IMR-90 (cell line): ENCODE results near the gene MYBL2. TPM values are rescaled to one million over a fixed set of nuclear protein-coding genes. Genes with fewer than 3 reads are reported as not detected.

ENCODE experiments used
- ATAC-seq: fragments of 200-7000 bp; cut with Tn5 transposase; 2 replicates; pipeline ENCODE4 v1.9.1; 2020; ENCODE audit warnings: low read depth, mild to moderate bottlenecking, moderate library complexity
- BruUV-seq: library from RNA; stranded (reverse); fragments of 400-500 nt; replicated peaks from 2 replicates; lab custom pipeline; 2021; lab: Mats Ljungman, UMichigan
- CTCF ChIA-PET: fragments of 300-600 bp; formaldehyde crosslinking; extraction: SDS; loops from one replicate; lab custom pipeline; 2021; ENCODE audit warnings: antibody characterized with exemption; lab: Yijun Ruan, JAX
- POLR2A ChIA-PET: fragments of 300-600 bp; sonication (Branson Sonifier 250); formaldehyde crosslinking; loops from one replicate; lab custom pipeline; 2022; ENCODE audit warnings: antibody characterized with exemption; ENCODE audit not compliant: unreplicated experiment; lab: Charles Lee
- DNase-seq: peaks from one replicate; pipeline ENCODE4 v3.0.0; 2013
- H2AFZ ChIP-seq: replicated peaks from 2 replicates; pipeline ENCODE3; 2013; ENCODE audit warnings: low read length, mild to moderate bottlenecking; ENCODE audit not compliant: poor library complexity
- H2AK5ac ChIP-seq: 2 replicates; pipeline ENCODE4 v1.6.1; 2013; ENCODE audit warnings: low read depth, low read length, inconsistent platforms
- H2AK9ac ChIP-seq: replicated peaks from 2 replicates; pipeline ENCODE3; 2013; ENCODE audit warnings: mild to moderate bottlenecking, low read depth, low read length, moderate library complexity; ENCODE audit not compliant: poor library complexity
- H2BK120ac ChIP-seq: 2 replicates; pipeline ENCODE4 v1.6.1; 2013; ENCODE audit warnings: low read depth, low read length, inconsistent platforms
- H2BK15ac ChIP-seq: 3 replicates; pipeline ENCODE4 v1.6.1; 2013; ENCODE audit warnings: low read depth, low read length, inconsistent platforms
- H2BK20ac ChIP-seq: 2 replicates; pipeline ENCODE4 v1.6.1; 2013; ENCODE audit warnings: low read depth, mild to moderate bottlenecking, inconsistent platforms, low read length, moderate library complexity
- H2BK5ac ChIP-seq: 2 replicates; pipeline ENCODE4 v1.6.1; 2013; ENCODE audit warnings: mild to moderate bottlenecking, low read depth, low read length, inconsistent platforms; ENCODE audit not compliant: poor library complexity, severe bottlenecking
- H3K14ac ChIP-seq: replicated peaks from 2 replicates; pipeline ENCODE4 v1.6.1; 2013; ENCODE audit warnings: low read depth, low read length, inconsistent platforms
- H3K18ac ChIP-seq: 2 replicates; pipeline ENCODE4 v1.6.1; 2013; ENCODE audit warnings: low read depth, low read length, control low read depth
- H3K23ac ChIP-seq: 2 replicates; pipeline ENCODE4 v1.6.1; 2013; ENCODE audit warnings: low read depth, low read length, inconsistent platforms
- H3K27ac ChIP-seq: 2 replicates; pipeline ENCODE4 v1.5.1; 2013; ENCODE audit warnings: mild to moderate bottlenecking, control low read depth, low read length; ENCODE audit not compliant: insufficient read depth
- H3K27me3 ChIP-seq: 2 replicates; pipeline ENCODE4 v1.6.1; 2013; ENCODE audit warnings: low read length; ENCODE audit not compliant: control insufficient read depth, insufficient read depth
- H3K36me3 ChIP-seq: 2 replicates; pipeline ENCODE4 v1.6.1; 2013; ENCODE audit warnings: low read length, mixed read lengths; ENCODE audit not compliant: control insufficient read depth, insufficient read depth
- H3K4ac ChIP-seq: 2 replicates; pipeline ENCODE4 v1.6.1; 2013; ENCODE audit warnings: low read depth, low read length, inconsistent platforms
- H3K4me1 ChIP-seq: 2 replicates; pipeline ENCODE4 v1.6.1; 2013; ENCODE audit warnings: low read length, mixed read lengths; ENCODE audit not compliant: control insufficient read depth, insufficient read depth
- H3K4me2 ChIP-seq: 2 replicates; pipeline ENCODE4 v1.6.1; 2013; ENCODE audit warnings: low read depth, mild to moderate bottlenecking, control low read depth, low read length, moderate library complexity
- H3K4me3 ChIP-seq: 2 replicates; pipeline ENCODE4 v1.5.1; 2013; ENCODE audit warnings: low read depth, mild to moderate bottlenecking, control low read depth, low read length, moderate library complexity; ENCODE audit not compliant: insufficient read depth
- H3K56ac ChIP-seq: 2 replicates; pipeline ENCODE4 v1.6.1; 2013; ENCODE audit warnings: low read length, inconsistent platforms; ENCODE audit not compliant: insufficient read depth; ENCODE audit errors: extremely low read depth
- H3K79me1 ChIP-seq, 2 experiments: 2 replicates each; pipeline ENCODE4 v1.6.1; 2013; ENCODE audit warnings: low read length in 2 of 2, inconsistent platforms in 1 of 2, low read depth in 1 of 2
- H3K9ac ChIP-seq: 2 replicates; pipeline ENCODE4 v1.6.1; 2013; ENCODE audit warnings: low read depth, low read length, control low read depth
- H3K9me1 ChIP-seq: 2 replicates; pipeline ENCODE4 v1.6.1; 2013; ENCODE audit warnings: low read length, inconsistent platforms; ENCODE audit not compliant: insufficient read depth
- H3K9me3 ChIP-seq: 2 replicates; pipeline ENCODE4 v1.6.1; 2013; ENCODE audit warnings: low read length; ENCODE audit not compliant: control insufficient read depth, insufficient read depth
- H4K20me1 ChIP-seq: 2 replicates; pipeline ENCODE4 v1.6.1; 2013; ENCODE audit warnings: low read length, inconsistent platforms; ENCODE audit not compliant: insufficient read depth
- H4K5ac ChIP-seq: 2 replicates; pipeline ENCODE4 v1.6.1; 2013; ENCODE audit warnings: mild to moderate bottlenecking, low read depth, low read length, control low read depth
- H4K8ac ChIP-seq, 2 experiments: 2 replicates each; pipeline ENCODE4 v1.6.1; 2013; ENCODE audit warnings: low read depth in 2 of 2, low read length in 2 of 2, control low read depth in 1 of 2, inconsistent platforms in 1 of 2
- H4K91ac ChIP-seq: 2 replicates; pipeline ENCODE4 v1.6.1; 2013; ENCODE audit warnings: low read depth, low read length, inconsistent platforms; ENCODE audit not compliant: insufficient read depth
- BHLHE40 ChIP-seq: fragments of 150-350 bp; IDR thresholded peaks from 2 replicates; pipeline ENCODE4 v1.6.1; 2016; ENCODE audit warnings: mild to moderate bottlenecking, low read depth, low read length
- CEBPB ChIP-seq: IDR thresholded peaks from 2 replicates; pipeline ENCODE4 v1.6.1; 2012; ENCODE audit warnings: low read depth, low read length, improper control_type of control experiment
- CHD1 ChIP-seq: IDR thresholded peaks from 2 replicates; pipeline ENCODE4 v1.6.1; 2012; ENCODE audit warnings: low read depth, low read length, improper control_type of control experiment
- FOS ChIP-seq: fragments of 150-350 bp; IDR thresholded peaks from 2 replicates; pipeline ENCODE4 v1.6.1; 2016; ENCODE audit warnings: low read depth, low read length
- MAZ ChIP-seq: IDR thresholded peaks from 2 replicates; pipeline ENCODE4 v1.6.1; 2012; ENCODE audit warnings: low read depth, mild to moderate bottlenecking, low read length, improper control_type of control experiment, moderate library complexity, borderline replicate concordance
- MXI1 ChIP-seq: IDR thresholded peaks from 2 replicates; pipeline ENCODE4 v1.6.1; 2012; ENCODE audit warnings: low read depth, mild to moderate bottlenecking, low read length, moderate library complexity, borderline replicate concordance
- NFE2L2 ChIP-seq: fragments of 150-350 bp; IDR thresholded peaks from 2 replicates; pipeline ENCODE4 v1.6.1; 2016; ENCODE audit warnings: low read depth, mild to moderate bottlenecking, low read length
- POLR2A ChIP-seq: IDR thresholded peaks from 2 replicates; pipeline ENCODE4 v1.6.1; 2012; ENCODE audit warnings: mild to moderate bottlenecking, low read depth, low read length
- RAD21 ChIP-seq: IDR thresholded peaks from 2 replicates; pipeline ENCODE4 v1.6.1; 2012; ENCODE audit warnings: low read length, improper control_type of control experiment
- RFX5 ChIP-seq: IDR thresholded peaks from 2 replicates; pipeline ENCODE4 v1.8.0; 2012; ENCODE audit warnings: low read depth, mild to moderate bottlenecking, low read length, moderate library complexity
- SMC3 ChIP-seq: fragments of 150-350 bp; IDR thresholded peaks from 2 replicates; pipeline ENCODE4 v1.6.1; 2016; ENCODE audit warnings: low read depth, mild to moderate bottlenecking, antibody characterized with exemption, low read length, moderate library complexity
- WGBS, 2 experiments: methylation state at CpG; one replicate each; pipeline versions ENCODE4 v1.1.5 to v1.1.7; 2013; ENCODE audit warnings: missing lambda C conversion rate in 2 of 2; ENCODE audit not compliant: insufficient read length in 1 of 2; ENCODE audit errors: extremely low coverage in 2 of 2; 5-methylcytosine and 5-hydroxymethylcytosine counted together
- dilution Hi-C: fragments of 300-500 bp; cut with HindIII; formaldehyde crosslinking; loops from one replicate; pipeline ENCODE4 v1.14.3; 2018; ENCODE audit warnings: low sequenced_read_pairs; ENCODE audit not compliant: unreplicated experiment
- in situ Hi-C: fragments of 300-500 bp; cut with MboI; formaldehyde crosslinking; loops from 3 replicates; pipeline ENCODE4 v1.14.3; 2019; ENCODE audit warnings: low sequenced_read_pairs, inconsistent platforms, mixed read lengths
- intact Hi-C: fragments of 100-400 bp; cut with micrococcal nuclease; formaldehyde crosslinking; loops from 2 replicates; pipeline ENCODE4 v1.10.0; 2022
- polyA plus RNA-seq, 3 experiments: library from polyadenylated mRNA; depleted of rRNA; stranded (reverse); fragments of >200 nt; gene quantifications; 2 replicates each; pipeline ENCODE4 v1.2.3, GENCODE V29; 2012; ENCODE audit warnings: low replicate concordance in 1 of 3
- total RNA-seq: library from RNA; depleted of rRNA; stranded (reverse); fragments of >200 nt; gene quantifications from 2 replicates; pipeline ENCODE4 v1.2.3, GENCODE V29; 2012
- TF ChIP-seq, protein P1 (sequence below): fragments of 150-350 bp; IDR thresholded peaks from 2 replicates; pipeline ENCODE4 v1.6.1; 2017; ENCODE audit warnings: mild to moderate bottlenecking, antibody characterized with exemption, low read length, low read depth
- TF ChIP-seq, protein P2 (sequence below): fragments of 150-350 bp; IDR thresholded peaks from 2 replicates; pipeline ENCODE4 v1.6.1; 2016; ENCODE audit warnings: low read depth, mild to moderate bottlenecking, low read length, moderate library complexity, borderline replicate concordance

Gene MYBL2
- total and polyA plus RNA-seq, 2 of the 4 experiments (the other 2 are of a cell fraction) = 12.4 to 23.1 TPM

DNA sequence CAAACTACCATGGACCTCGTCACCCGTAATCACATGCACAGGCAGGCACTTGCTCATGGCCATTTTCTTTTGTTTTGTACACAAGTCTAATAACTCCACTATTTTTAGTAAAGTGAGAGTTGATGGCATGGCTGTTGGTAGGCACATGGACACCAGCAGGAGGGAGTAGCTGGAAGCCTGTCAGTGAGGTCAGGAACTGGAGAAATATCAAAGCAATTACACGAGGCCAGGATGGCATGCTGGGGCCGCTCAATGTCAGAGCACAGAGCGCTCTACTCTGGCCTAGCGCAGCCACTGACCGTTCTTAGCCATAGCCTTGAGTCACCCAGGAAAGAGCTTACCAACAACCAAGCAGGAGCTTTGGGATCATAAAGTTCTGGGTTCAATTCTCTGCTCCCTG lies 96.0 kb downstream of the MYBL2 start:
- H3K9me3 ChIP-seq = no peaks in the 10 kb centered on the region
- in situ Hi-C loops (no loop called here), intact Hi-C loops (no loop called here), dilution Hi-C loops (no loop called here)
- H2BK15ac ChIP-seq = no peak overlapping the region
- no peak overlapping the region for H2BK120ac ChIP-seq
- no peaks in the 10 kb centered on the region for H3K79me1 ChIP-seq
- ChIA-PET POLR2A (no interaction called here), CTCF (no interaction called here)
- no peak overlapping the region for H2AK5ac ChIP-seq
- no peak overlapping the region for H2AFZ ChIP-seq
- 94% methylated on average over 4 of the region's 7 CpGs; no CpG with 5 or more reads in 1 of the 2 experiments for WGBS, 2 experiments
- no peak overlapping the region for H4K5ac ChIP-seq
- no peak overlapping the region for H2AK9ac ChIP-seq
- ATAC-seq (no peak), DNase-seq (no peak)
- no peak overlapping the region for H3K4ac ChIP-seq
- H3K27ac ChIP-seq = no peak overlapping the region
- H3K14ac ChIP-seq = no peak overlapping the region
- H3K36me3 ChIP-seq = no peaks in the 10 kb centered on the region
- no peaks in the 10 kb centered on the region for H4K20me1 ChIP-seq
- H4K8ac ChIP-seq = no peak overlapping the region
- no peak overlapping the region for H3K4me3 ChIP-seq
- no peak overlapping the region for H3K18ac ChIP-seq
- H2BK5ac ChIP-seq = no peak overlapping the region
- no TSS peak for BruUV-seq
- H2BK20ac ChIP-seq = no peak overlapping the region
- H4K91ac ChIP-seq = no peak overlapping the region
- H3K4me2 ChIP-seq = no peak overlapping the region
- no peak for TF ChIP-seq MXI1
- TF ChIP-seq MAZ = no peak
- TF ChIP-seq NFE2L2 = no peak
- no peak for TF ChIP-seq SMC3
- no peak for TF ChIP-seq POLR2A
- TF ChIP-seq, protein P1, sequence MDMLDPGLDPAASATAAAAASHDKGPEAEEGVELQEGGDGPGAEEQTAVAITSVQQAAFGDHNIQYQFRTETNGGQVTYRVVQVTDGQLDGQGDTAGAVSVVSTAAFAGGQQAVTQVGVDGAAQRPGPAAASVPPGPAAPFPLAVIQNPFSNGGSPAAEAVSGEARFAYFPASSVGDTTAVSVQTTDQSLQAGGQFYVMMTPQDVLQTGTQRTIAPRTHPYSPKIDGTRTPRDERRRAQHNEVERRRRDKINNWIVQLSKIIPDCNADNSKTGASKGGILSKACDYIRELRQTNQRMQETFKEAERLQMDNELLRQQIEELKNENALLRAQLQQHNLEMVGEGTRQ = no peak
- no peak for TF ChIP-seq RAD21
- no peak for TF ChIP-seq CHD1
- no peak for TF ChIP-seq BHLHE40
- no peak for TF ChIP-seq RFX5
- no peak for TF ChIP-seq FOS
- TF ChIP-seq CEBPB = no peak
- TF ChIP-seq, protein P2, sequence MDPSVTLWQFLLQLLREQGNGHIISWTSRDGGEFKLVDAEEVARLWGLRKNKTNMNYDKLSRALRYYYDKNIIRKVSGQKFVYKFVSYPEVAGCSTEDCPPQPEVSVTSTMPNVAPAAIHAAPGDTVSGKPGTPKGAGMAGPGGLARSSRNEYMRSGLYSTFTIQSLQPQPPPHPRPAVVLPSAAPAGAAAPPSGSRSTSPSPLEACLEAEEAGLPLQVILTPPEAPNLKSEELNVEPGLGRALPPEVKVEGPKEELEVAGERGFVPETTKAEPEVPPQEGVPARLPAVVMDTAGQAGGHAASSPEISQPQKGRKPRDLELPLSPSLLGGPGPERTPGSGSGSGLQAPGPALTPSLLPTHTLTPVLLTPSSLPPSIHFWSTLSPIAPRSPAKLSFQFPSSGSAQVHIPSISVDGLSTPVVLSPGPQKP = no peak
- H3K4me1 ChIP-seq = no peaks in the 10 kb centered on the region
- H3K56ac ChIP-seq = no peak overlapping the region
- H3K9me1 ChIP-seq = peaks cover 7% of the 10 kb centered on the region; the same call in 1 of the 2 replicates
- H3K27me3 ChIP-seq = peaks cover 3% of the 10 kb centered on the region; the same call in 1 of the 2 replicates
- no peak overlapping the region for H3K9ac ChIP-seq
- H3K23ac ChIP-seq = no peak overlapping the region
